SK-N-SH (cell line): ENCODE results near the gene BBOX1. TPM values are rescaled to one million over a fixed set of nuclear protein-coding genes. Genes with fewer than 3 reads are reported as not detected.

Experiments
- CTCF ChIA-PET: fragments of 300-600, 350-600 bp; formaldehyde crosslinking; extraction: SDS; loops from one replicate; lab custom pipeline; 2021; lab: Yijun Ruan, JAX
- POLR2A ChIA-PET: fragments of 350-600 bp; sonication (Branson Sonifier 250); formaldehyde crosslinking; extraction: SDS; loops from one replicate; lab custom pipeline; 2020; ENCODE audit warnings: antibody characterized with exemption, inconsistent platforms; lab: Yijun Ruan, JAX
- DNase-seq: peaks from one replicate; pipeline ENCODE4 v3.0.0; 2012
- H2AFZ ChIP-seq: fragments of 200-600 bp; sonication (generic); 2 replicates; pipeline ENCODE4 v1.8.1; 2016; ENCODE audit warnings: antibody characterized with exemption, mild to moderate bottlenecking, low read depth
- H3F3A ChIP-seq: fragments of 200-600 bp; sonication (generic); replicated peaks from 2 replicates; pipeline ENCODE3; 2016; ENCODE audit warnings: antibody characterized with exemption, mild to moderate bottlenecking; ENCODE audit not compliant: insufficient read depth
- H3K27ac ChIP-seq, 2 experiments: fragments of 200-500 bp in 1 of 2; fragments of 200-600 bp in 1 of 2; sonication (Bioruptor generic) in 1 of 2; sonication (generic), shearing (Covaris generic) in 1 of 2; 2 replicates each; pipeline versions ENCODE4 v1.5.1 to v1.6.1; 2014 to 2016; ENCODE audit warnings: low read depth in 2 of 2, inconsistent platforms in 1 of 2, low read length in 1 of 2, mild to moderate bottlenecking in 1 of 2, mixed read lengths in 1 of 2
- H3K27me3 ChIP-seq: fragments of 200-600 bp; sonication (generic), shearing (Covaris generic); 2 replicates; pipeline ENCODE4 v1.6.1; 2016; ENCODE audit warnings: mixed run types; ENCODE audit not compliant: insufficient read depth
- H3K36me3 ChIP-seq, 2 experiments: fragments of 200-500 bp in 1 of 2; fragments of 200-600 bp in 1 of 2; sonication (Bioruptor generic) in 1 of 2; sonication (generic) in 1 of 2; replicated peaks in 1 of 2; 2 replicates each; pipeline versions ENCODE3 to v1.5.1; 2014 to 2016; ENCODE audit warnings: low read length in 1 of 2, mild to moderate bottlenecking in 1 of 2; ENCODE audit not compliant: insufficient read depth in 2 of 2, control insufficient read depth in 1 of 2
- H3K4me1 ChIP-seq, 2 experiments: fragments of 200-500 bp in 1 of 2; fragments of 200-600 bp in 1 of 2; sonication (Bioruptor generic) in 1 of 2; sonication (generic), shearing (Covaris generic) in 1 of 2; 2 replicates each; pipeline versions ENCODE4 v1.5.1 to v1.6.1; 2014 to 2016; ENCODE audit warnings: low read depth in 1 of 2, low read length in 1 of 2, mixed run types in 1 of 2; ENCODE audit not compliant: insufficient read depth in 2 of 2, control insufficient read depth in 1 of 2
- H3K4me2 ChIP-seq: fragments of 200-600 bp; sonication (generic), shearing (Covaris generic); 2 replicates; pipeline ENCODE4 v1.6.1; 2017; ENCODE audit warnings: mixed run types
- H3K4me3 ChIP-seq, 2 experiments: fragments of 200-500 bp in 1 of 2; fragments of 200-600 bp in 1 of 2; sonication (Bioruptor generic) in 1 of 2; sonication (generic), shearing (Covaris generic) in 1 of 2; 2 replicates each; pipeline versions ENCODE4 v1.5.1 to v1.8.1; 2014 to 2016; ENCODE audit warnings: low read depth in 2 of 2, inconsistent platforms in 1 of 2, low read length in 1 of 2, mild to moderate bottlenecking in 1 of 2, mixed read lengths in 1 of 2, moderate library complexity in 1 of 2
- H3K79me2 ChIP-seq: fragments of 200-600 bp; sonication (generic); 2 replicates; pipeline ENCODE4 v1.8.1; 2017; ENCODE audit warnings: mild to moderate bottlenecking; ENCODE audit not compliant: insufficient read depth
- H3K9ac ChIP-seq: fragments of 200-600 bp; sonication (generic); 2 replicates; pipeline ENCODE4 v1.6.1; 2017; ENCODE audit warnings: mixed run types
- H3K9me2 ChIP-seq: fragments of 200-600 bp; sonication (generic); 2 replicates; pipeline ENCODE4 v1.6.1; 2017; ENCODE audit warnings: mixed run types
- H3K9me3 ChIP-seq: fragments of 200-600 bp; sonication (generic); 2 replicates; pipeline ENCODE4 v1.6.1; 2017; ENCODE audit warnings: mixed run types, mild to moderate bottlenecking, moderate library complexity
- H4K20me1 ChIP-seq: fragments of 200-600 bp; sonication (generic); 2 replicates; pipeline ENCODE4 v1.6.1; 2017; ENCODE audit warnings: mild to moderate bottlenecking, mixed run types; ENCODE audit not compliant: insufficient read depth
- ELF1 ChIP-seq: IDR thresholded peaks from 2 replicates; pipeline ENCODE4 v1.4.0; 2012
- FOXJ3 ChIP-seq: sonication (generic); formaldehyde crosslinking; IDR thresholded peaks from 2 replicates; pipeline ENCODE4 v1.5.1; 2020; ENCODE audit warnings: mild to moderate bottlenecking, missing genetic modification reagents
- GATA2 ChIP-seq: sonication (generic); formaldehyde crosslinking; IDR thresholded peaks from 2 replicates; pipeline ENCODE4 v1.5.0; 2020; ENCODE audit warnings: mild to moderate bottlenecking, missing genetic modification reagents
- MAX ChIP-seq: IDR thresholded peaks from 2 replicates; pipeline ENCODE4 v1.4.0; 2012; ENCODE audit warnings: low read depth
- MEF2A ChIP-seq: IDR thresholded peaks from 2 replicates; pipeline ENCODE4 v1.4.0; 2012; ENCODE audit warnings: low read depth, borderline replicate concordance
- NFIC ChIP-seq: IDR thresholded peaks from 2 replicates; pipeline ENCODE4 v1.4.0; 2012; ENCODE audit warnings: borderline replicate concordance
- NRF1 ChIP-seq: IDR thresholded peaks from 2 replicates; pipeline ENCODE4 v1.6.1; 2012; ENCODE audit warnings: low read depth, mild to moderate bottlenecking, low read length
- PBX3 ChIP-seq: IDR thresholded peaks from 2 replicates; pipeline ENCODE4; 2012
- POLR2AphosphoS5 ChIP-seq: IDR thresholded peaks from 2 replicates; pipeline ENCODE4 v1.6.1; 2012; ENCODE audit warnings: low read depth, low read length
- RCOR1 ChIP-seq: fragments of 150-350 bp; IDR thresholded peaks from 2 replicates; pipeline ENCODE4 v1.6.1; 2017; ENCODE audit warnings: antibody characterized with exemption, low read length
- TAF1 ChIP-seq: IDR thresholded peaks from 2 replicates; pipeline ENCODE4 v1.6.1; 2012; ENCODE audit warnings: low read depth, mild to moderate bottlenecking, low read length, moderate library complexity, borderline replicate concordance
- TCF12 ChIP-seq: IDR thresholded peaks from 2 replicates; pipeline ENCODE4 v1.4.0; 2012
- TEAD4 ChIP-seq: IDR thresholded peaks from 2 replicates; pipeline ENCODE4 v1.4.0; 2012; ENCODE audit warnings: mild to moderate bottlenecking, borderline replicate concordance; ENCODE audit not compliant: insufficient read depth
- USF1 ChIP-seq: IDR thresholded peaks from 2 replicates; pipeline ENCODE4 v1.4.0; 2012; ENCODE audit warnings: low read depth, borderline replicate concordance
- USF2 ChIP-seq: fragments of 150-350 bp; IDR thresholded peaks from 2 replicates; pipeline ENCODE4 v1.6.1; 2017; ENCODE audit warnings: antibody characterized with exemption, low read length, low read depth, borderline replicate concordance
- YY1 ChIP-seq: IDR thresholded peaks from 2 replicates; pipeline ENCODE4 v1.4.0; 2012; ENCODE audit warnings: low read depth, mild to moderate bottlenecking
- ZBTB33 ChIP-seq: IDR thresholded peaks from 2 replicates; pipeline ENCODE4 v1.4.0; 2012; ENCODE audit warnings: low read depth, borderline replicate concordance
- WGBS: methylation state at CpG from one replicate; pipeline ENCODE4 v1.1.6; 2017; ENCODE audit warnings: low lambda C conversion rate; 5-methylcytosine and 5-hydroxymethylcytosine counted together
- polyA plus RNA-seq, 3 experiments: library from polyadenylated mRNA; depleted of rRNA; stranded (reverse); fragments of >200 nt; gene quantifications; 2 replicates each; pipeline ENCODE4 v1.2.3, GENCODE V29; 2012

The BBOX1 gene
- polyA plus RNA-seq, 1 of the 3 experiments (the other 2 are of a cell fraction), result 0.02 TPM

- Histone ChIP-seq H2AFZ (no peak overlapping the region), H3F3A (no peaks in the 10 kb centered on the region), H3K4me1 (peaks cover 16 to 27% of the 10 kb centered on the region in 2 experiments; a peak in 3 of 4 replicates), H3K4me2 (no peak overlapping the region), H3K9me2 (no peaks in the 10 kb centered on the region), H3K4me3 (no peak overlapping the region), H3K27ac (no peak overlapping the region), H3K27me3 (no peaks in the 10 kb centered on the region), H4K20me1 (no peaks in the 10 kb centered on the region), H3K36me3 (no peaks in the 10 kb centered on the region), H3K79me2 (no peaks in the 10 kb centered on the region), H3K9ac (no peak overlapping the region), H3K9me3 (no peaks in the 10 kb centered on the region)
- 61% methylated on average over 4 of the region's 4 CpGs for WGBS
- CTCF ChIA-PET, result no interaction called here
- DNase-seq, result no peak
- POLR2A ChIA-PET, result no interaction called here
- TF ChIP-seq USF2, result no peak
- no peak for TF ChIP-seq RCOR1
- TF ChIP-seq TAF1, result no peak
- TF ChIP-seq ELF1, result no peak
- TF ChIP-seq USF1, result no peak
- no peak for TF ChIP-seq NFIC
- no peak for TF ChIP-seq POLR2AphosphoS5
- TF ChIP-seq MEF2A, result no peak
- no peak for TF ChIP-seq NRF1
- no peak for TF ChIP-seq YY1
- TF ChIP-seq GATA2 (CRISPR knock-in tag), result no peak
- no peak for TF ChIP-seq TCF12
- TF ChIP-seq ZBTB33, result no peak
Measured at GRCh38 chr11:27013781-27014361, 26.7 kb upstream of the BBOX1 start.

GRCh38 chr11:27018902-27019529, 21.6 kb upstream of the BBOX1 start:
- Histone ChIP-seq H3K79me2 (no peaks in the 10 kb centered on the region), H3K9me3 (no peaks in the 10 kb centered on the region), H3K27ac (no peak overlapping the region; a peak in 1 of 4 replicates), H4K20me1 (no peaks in the 10 kb centered on the region), H3F3A (no peaks in the 10 kb centered on the region), H3K27me3 (no peaks in the 10 kb centered on the region), H3K4me2 (no peak overlapping the region), H3K36me3 (no peaks in the 10 kb centered on the region), H3K9me2 (no peaks in the 10 kb centered on the region), H3K4me3 (no peak overlapping the region), H3K9ac (no peak overlapping the region), H2AFZ (no peak overlapping the region), H3K4me1 (peaks cover 6 to 12% of the 10 kb centered on the region in 2 experiments; a peak in 3 of 4 replicates)
- CTCF ChIA-PET, result no interaction called here
- DNase-seq, result no peak
- POLR2A ChIA-PET, result no interaction called here
- TF ChIP-seq TCF12 (0 out of 2 replicates have a peak, but pooled peaks have one; percentile 12), GATA2 (CRISPR knock-in tag) (no peak), RCOR1 (no peak), MAX (no peak), FOXJ3 (CRISPR knock-in tag) (no peak), TEAD4 (no peak), PBX3 (peak; percentile 10; the same call in 1 of the 2 replicates)
